K562 (cell line): ENCODE data around the gene YY1AP1. TPM values are rescaled to one million over a fixed set of nuclear protein-coding genes. Genes with fewer than 3 reads are reported as not detected.

ENCODE experiments used
- ATAC-seq: fragments of 200-7000 bp; cut with Tn5 transposase; 3 replicates; pipeline ENCODE4 v1.9.1; 2020; ENCODE audit warnings: moderate library complexity
- BruUV-seq: library from RNA; stranded (reverse); fragments of 400-500 nt; replicated peaks from 2 replicates; lab custom pipeline; 2021; lab: Mats Ljungman, UMichigan
- CTCF ChIA-PET: fragments of 300-600 bp; formaldehyde crosslinking; extraction: SDS; loops from one replicate; lab custom pipeline; 2021; ENCODE audit warnings: low intra/inter-chr PET ratio; lab: Yijun Ruan, JAX
- POLR2A ChIA-PET: fragments of 300-600, 350-650 bp; sonication (Branson Sonifier 250); formaldehyde crosslinking; extraction: SDS; loops from one replicate; lab custom pipeline; 2021; ENCODE audit warnings: antibody characterized with exemption, inconsistent platforms; lab: Yijun Ruan, JAX
- DNase-seq, 4 experiments: peaks; one replicate each; pipeline versions ENCODE4 v3.0.0 to v3.0.0-alpha.2; 2011 to 2018; ENCODE audit warnings: low spot score in 3 of 4, mixed read lengths in 3 of 4; ENCODE audit errors: extremely low read depth in 1 of 4
- FAIRE-seq: peaks from 2 replicates; lab custom pipeline; 2011; peaks lifted over from hg19 to GRCh38; lab: Jason Lieb, UNC
- H2AFZ ChIP-seq: 2 replicates; pipeline ENCODE4 v1.6.0; 2011; ENCODE audit warnings: low read depth, low read length, control low read depth, inconsistent platforms
- H3K27ac ChIP-seq: fragments of 200-600 bp; 3 replicates; pipeline ENCODE4 v1.8.0; 2011; ENCODE audit warnings: low read depth, mild to moderate bottlenecking, control low read depth, inconsistent platforms, low read length, moderate library complexity, mixed read lengths; ENCODE audit errors: extremely low read depth
- H3K27me3 ChIP-seq, 2 experiments: fragments of 300-600 bp in 1 of 2; 2 replicates in 1 of 2; 3 replicates in 1 of 2; pipeline versions ENCODE4 v1.6.0 to v1.8.0; 2011; ENCODE audit warnings: inconsistent platforms in 2 of 2, low read length in 2 of 2, mild to moderate bottlenecking in 1 of 2, mixed read lengths in 1 of 2, moderate library complexity in 1 of 2; ENCODE audit not compliant: control insufficient read depth in 2 of 2, insufficient read depth in 2 of 2
- H3K36me3 ChIP-seq: fragments of 300-600 bp; 3 replicates; pipeline ENCODE4 v1.8.0; 2011; ENCODE audit warnings: mild to moderate bottlenecking, low read length, inconsistent platforms; ENCODE audit not compliant: control insufficient read depth, insufficient read depth
- H3K4me1 ChIP-seq, 2 experiments: fragments of 200-600 bp in 1 of 2; replicated peaks in 1 of 2; 2 replicates in 1 of 2; 3 replicates in 1 of 2; pipeline versions ENCODE4 v1.5.1 to v1.8.0; 2011; ENCODE audit warnings: inconsistent platforms in 2 of 2, low read length in 2 of 2, mild to moderate bottlenecking in 1 of 2, mixed read lengths in 1 of 2, moderate library complexity in 1 of 2; ENCODE audit not compliant: control insufficient read depth in 2 of 2, insufficient read depth in 2 of 2
- H3K4me2 ChIP-seq: 2 replicates; pipeline ENCODE4 v1.6.1; 2011; ENCODE audit warnings: low read length, control low read depth, inconsistent platforms, mixed read lengths; ENCODE audit not compliant: insufficient read depth
- H3K4me3 ChIP-seq: fragments of 200-600 bp; sonication (generic), shearing (Covaris generic); 2 replicates; pipeline ENCODE4 v1.5.1; 2016; ENCODE audit warnings: control low read depth, inconsistent platforms
- H3K79me2 ChIP-seq: fragments of 200-600 bp; 3 replicates; pipeline ENCODE4 v1.8.0; 2011; ENCODE audit warnings: low read length, inconsistent platforms; ENCODE audit not compliant: control insufficient read depth, insufficient read depth
- H3K9ac ChIP-seq, 2 experiments: 2 replicates each; pipeline versions ENCODE4 v1.6.0 to v1.6.1; 2011; ENCODE audit warnings: low read depth in 2 of 2, low read length in 2 of 2, control low read depth in 1 of 2, inconsistent platforms in 1 of 2, mild to moderate bottlenecking in 1 of 2, mixed read lengths in 1 of 2; ENCODE audit not compliant: insufficient read depth in 1 of 2
- H3K9me1 ChIP-seq: one replicate; pipeline ENCODE4 v1.6.0; 2011; ENCODE audit warnings: inconsistent platforms, mild to moderate bottlenecking, low read length, moderate library complexity; ENCODE audit not compliant: control insufficient read depth, insufficient read depth
- H3K9me3 ChIP-seq: replicated peaks from 2 replicates; pipeline ENCODE4 v1.5.1; 2011; ENCODE audit warnings: low read depth, low read length, inconsistent platforms; ENCODE audit not compliant: control insufficient read depth, insufficient read depth
- H4K20me1 ChIP-seq: replicated peaks from 2 replicates; pipeline ENCODE4 v1.6.1; 2011; ENCODE audit warnings: low read length, inconsistent platforms, mixed read lengths; ENCODE audit not compliant: control insufficient read depth, insufficient read depth
- ATF4 ChIP-seq: fragments of 450-650 bp; formaldehyde crosslinking; IDR thresholded peaks from 2 replicates; pipeline ENCODE4 v1.4.0; 2022; ENCODE audit warnings: mild to moderate bottlenecking, moderate library complexity
- DACH1 ChIP-seq: fragments of 450-650 bp; IDR thresholded peaks from 2 replicates; pipeline ENCODE4 v1.6.1; 2018; ENCODE audit not compliant: partially characterized antibody
- DDX20 ChIP-seq: fragments of 450-650 bp; IDR thresholded peaks from 2 replicates; pipeline ENCODE4 v1.6.1; 2016; ENCODE audit warnings: missing genetic modification characterization, low read depth, mild to moderate bottlenecking, missing compliant biosample characterization, moderate library complexity
- TCFL5 ChIP-seq: fragments of 250-450 bp; sonication (Bioruptor Pico); conservative IDR thresholded peaks from 2 replicates; pipeline ENCODE4 v1.6.1; 2021; ENCODE audit warnings: mild to moderate bottlenecking, moderate library complexity, matching md5 sums
- TOE1 ChIP-seq, 2 experiments: fragments of 450-650 bp in 1 of 2; sonication (generic) in 1 of 2; formaldehyde crosslinking in 1 of 2; IDR thresholded peaks; 2 replicates each; pipeline versions ENCODE4 v1.7.1 to v1.8.0; 2016 to 2022; ENCODE audit warnings: borderline replicate concordance in 2 of 2, mild to moderate bottlenecking in 2 of 2, antibody characterized with exemption in 1 of 2, inconsistent platforms in 1 of 2, low read depth in 1 of 2, missing genetic modification reagents in 1 of 2, moderate library complexity in 1 of 2
- WGBS: fragments of 100-300 bp; shearing (Covaris generic); methylation state at CpG from one replicate; pipeline ENCODE4 v1.1.6; 2016; ENCODE audit warnings: low coverage, mixed read lengths; ENCODE audit not compliant: insufficient coverage; ENCODE audit errors: missing lambda C conversion rate; 5-methylcytosine and 5-hydroxymethylcytosine counted together
- in situ Hi-C: fragments of 300-500 bp; cut with MboI; formaldehyde crosslinking; loops from 4 replicates; pipeline ENCODE4 v1.15.0; 2018; ENCODE audit warnings: inconsistent platforms, mixed read lengths
- intact Hi-C: fragments of 100-400 bp; cut with micrococcal nuclease; formaldehyde crosslinking; loops from 2 replicates; pipeline ENCODE4 v1.14.2; 2022
- polyA plus RNA-seq, 8 experiments: library from polyadenylated mRNA; depleted of rRNA in 4 of 8; stranded (reverse) in 5 of 8; unstranded in 3 of 8; fragments of >200 nt; fragmentation: Nextera tagmentation in 2 of 8; fragmentation: Illumina TruSeq in 1 of 8; extraction: Ambion mirVana in 2 of 8; extraction: Trizol in 1 of 8; gene quantifications; 2 replicates each; pipeline versions ENCODE4 v1.2.1 to v1.2.3, GENCODE V29; 2011 to 2014; ENCODE audit warnings: inconsistent platforms in 1 of 8, missing spikeins in 1 of 8
- total RNA-seq, 7 experiments: library from RNA; depleted of rRNA in 6 of 7; stranded (reverse); fragments of >200 nt in 6 of 7; fragmentation: Illumina TruSeq in 2 of 7; extraction: Trizol in 2 of 7; gene quantifications; 2 replicates each; pipeline versions ENCODE4 v1.2.1 to v1.2.3, GENCODE V29; 2011 to 2021; ENCODE audit warnings: low replicate concordance in 1 of 7

YY1AP1 gene
- total and polyA plus RNA-seq, 9 of the 15 experiments (the other 6 are each of a cell fraction or from before 2014, with no cell fraction given) = 18.4 to 90.7 (median 42.9) TPM

- no peaks in the 10 kb centered on the region for H4K20me1 ChIP-seq
- H3K36me3 ChIP-seq = peaks cover 48% of the 10 kb centered on the region
- H3K9me3 ChIP-seq = peaks cover 20% of the 10 kb centered on the region
- no peak for ATAC-seq
- H3K4me2 ChIP-seq = no peak overlapping the region; the same call in 1 of the 2 replicates
- ChIA-PET CTCF (no interaction called here), POLR2A (interaction anchor here (0.8 kb wide), 1 partner anchor 13 kb away, joined by 4 read pairs; no protein-coding TSS in a partner anchor)
- 93% methylated on average over 9 of the region's 10 CpGs for WGBS
- no peak for FAIRE-seq
- no TSS peak for BruUV-seq
- peaks cover 88% of the 10 kb centered on the region for H3K79me2 ChIP-seq
- no peak for TF ChIP-seq DDX20 (tag)
- TF ChIP-seq TCFL5 (CRISPR knock-in tag) = no peak
- no peak for TF ChIP-seq TOE1 (IDR thresholded peaks at IDR 0.05; ENCODE audit: borderline replicate concordance)
- no peak for TF ChIP-seq TOE1 (CRISPR knock-in tag; IDR thresholded peaks at IDR 0.05; ENCODE audit: borderline replicate concordance, low read depth)
- TF ChIP-seq ATF4 (CRISPR knock-in tag) = no peak
- peak; percentile 36 for TF ChIP-seq DACH1
- H3K9me1 ChIP-seq = no peaks in the 10 kb centered on the region
- no peak overlapping the region for H3K9ac ChIP-seq
- H3K27me3 ChIP-seq = no peaks in the 10 kb centered on the region
- H3K4me3 ChIP-seq = no peak overlapping the region
- no peak overlapping the region for H2AFZ ChIP-seq
- peaks cover 14 to 29% of the 10 kb centered on the region in 2 experiments; a peak in 4 of 5 replicates for H3K4me1 ChIP-seq
- intact Hi-C loops (no loop called here), in situ Hi-C loops (no loop called here)
- no peak overlapping the region for H3K27ac ChIP-seq
- DNase-seq = no peak
Measured at GRCh38 chr1:155697046-155697445, 8.5 kb upstream of the YY1AP1 start.
